GM23248 (cell line): ENCODE results near the gene FAM89B. TPM values are rescaled to one million over a fixed set of nuclear protein-coding genes. Genes with fewer than 3 reads are reported as not detected.

ENCODE experiments used
- DNase-seq: peaks from one replicate; pipeline ENCODE4 v3.0.0-alpha.2; 2015
- H2AFZ ChIP-seq: fragments of 200-600 bp; sonication (generic); 2 replicates; pipeline ENCODE4 v1.6.1; 2016; ENCODE audit warnings: antibody characterized with exemption
- H3F3A ChIP-seq: fragments of 200-600 bp; sonication (generic); 2 replicates; pipeline ENCODE4 v1.6.1; 2016; ENCODE audit warnings: mild to moderate bottlenecking, antibody characterized with exemption, mixed run types; ENCODE audit not compliant: insufficient read depth
- H3K27ac ChIP-seq: fragments of 200-600 bp; sonication (generic); 2 replicates; pipeline ENCODE4 v1.5.1; 2016; ENCODE audit warnings: mild to moderate bottlenecking
- H3K27me3 ChIP-seq: fragments of 200-600 bp; sonication (generic); replicated peaks from 2 replicates; pipeline ENCODE4 v1.6.1; 2016; ENCODE audit warnings: mild to moderate bottlenecking; ENCODE audit not compliant: insufficient read depth
- H3K36me3 ChIP-seq: fragments of 200-600 bp; sonication (generic); 2 replicates; pipeline ENCODE4 v1.6.1; 2016; ENCODE audit warnings: low read depth, mild to moderate bottlenecking
- H3K4me1 ChIP-seq: fragments of 200-600 bp; sonication (generic); 2 replicates; pipeline ENCODE4 v1.6.1; 2016; ENCODE audit warnings: mild to moderate bottlenecking; ENCODE audit not compliant: insufficient read depth
- H3K4me2 ChIP-seq: fragments of 200-600 bp; sonication (generic); one replicate; pipeline ENCODE4 v1.6.1; 2016; ENCODE audit warnings: mild to moderate bottlenecking; ENCODE audit not compliant: unreplicated experiment
- H3K4me3 ChIP-seq: fragments of 200-600 bp; sonication (generic); 2 replicates; pipeline ENCODE4 v1.5.1; 2016; ENCODE audit warnings: mild to moderate bottlenecking
- H3K79me2 ChIP-seq: fragments of 200-600 bp; sonication (generic); 2 replicates; pipeline ENCODE4 v1.6.1; 2016; ENCODE audit warnings: mild to moderate bottlenecking; ENCODE audit not compliant: insufficient read depth
- H3K9ac ChIP-seq: fragments of 200-600 bp; sonication (generic); 2 replicates; pipeline ENCODE4 v1.6.1; 2016; ENCODE audit warnings: mild to moderate bottlenecking
- H3K9me2 ChIP-seq: fragments of 200-600 bp; sonication (generic); 2 replicates; pipeline ENCODE4 v1.6.1; 2016; ENCODE audit warnings: mixed run types, mild to moderate bottlenecking, moderate library complexity; ENCODE audit not compliant: insufficient read depth
- H3K9me3 ChIP-seq: fragments of 200-600 bp; sonication (generic); one replicate; pipeline ENCODE4 v1.6.1; 2017; ENCODE audit warnings: low read depth
- H4K20me1 ChIP-seq: fragments of 200-600 bp; sonication (generic); 2 replicates; pipeline ENCODE4 v1.6.0; 2016; ENCODE audit not compliant: insufficient read depth
- EZH2 ChIP-seq: fragments of 200-600 bp; sonication (generic); IDR thresholded peaks from 2 replicates; pipeline ENCODE4 v1.6.1; 2018; ENCODE audit warnings: antibody characterized with exemption, mild to moderate bottlenecking; ENCODE audit not compliant: insufficient read depth, poor library complexity, severe bottlenecking
- EZH2phosphoT487 ChIP-seq: fragments of 200-600 bp; sonication (generic); IDR thresholded peaks from 2 replicates; pipeline ENCODE4 v1.6.1; 2018; ENCODE audit warnings: antibody characterized with exemption, moderate library complexity, mild to moderate bottlenecking, low read depth; ENCODE audit not compliant: insufficient read depth
- WGBS, 2 experiments: methylation state at CpG; one replicate each; pipeline ENCODE4 v1.1.6; 2015 to 2017; ENCODE audit warnings: low lambda C conversion rate in 2 of 2, low coverage in 1 of 2; ENCODE audit errors: missing lambda C conversion rate in 2 of 2; 5-methylcytosine and 5-hydroxymethylcytosine counted together
- in situ Hi-C: fragments of 300-500 bp; cut with MboI; formaldehyde crosslinking; loops from 2 replicates; pipeline ENCODE4 v1.15.0; 2020
- polyA plus RNA-seq: library from polyadenylated mRNA; unstranded; fragments of >200 nt; fragmentation: Nextera tagmentation; extraction: Ambion mirVana; gene quantifications from 2 replicates; pipeline ENCODE4 v1.2.1, GENCODE V29; 2016
- total RNA-seq: library from RNA; depleted of rRNA; stranded (reverse); fragments of >200 nt; shearing (Covaris generic); gene quantifications from 2 replicates; pipeline ENCODE4 v1.2.3, GENCODE V29; 2014

FAM89B gene
- total and polyA plus RNA-seq, 2 experiments from 2014 or later, result 67.0 to 73.1 TPM

GRCh38 chr11:65579291-65579690 lies 7.0 kb downstream of the FAM89B start:
- peaks cover 10% of the 10 kb centered on the region for H3F3A ChIP-seq
- no peaks in the 10 kb centered on the region for H3K9me3 ChIP-seq
- no peaks in the 10 kb centered on the region for H4K20me1 ChIP-seq
- H3K9ac ChIP-seq, result no peak overlapping the region
- H3K4me3 ChIP-seq, result no peak overlapping the region
- no peaks in the 10 kb centered on the region for H3K9me2 ChIP-seq
- in situ Hi-C loops, result no loop called here
- no peak overlapping the region for H2AFZ ChIP-seq
- H3K36me3 ChIP-seq, result peaks cover 6% of the 10 kb centered on the region; the same call in 1 of the 2 replicates
- DNase-seq, result no peak
- TF ChIP-seq EZH2phosphoT487, result no peak
- TF ChIP-seq EZH2, result no peak
- 93 to 100% methylated on average over 2 to 4 of the region's 4 CpGs for WGBS, 2 experiments
- peaks cover 31% of the 10 kb centered on the region for H3K79me2 ChIP-seq
- no peaks in the 10 kb centered on the region for H3K27me3 ChIP-seq
- peaks cover 14% of the 10 kb centered on the region for H3K4me1 ChIP-seq
- H3K27ac ChIP-seq, result no peak overlapping the region
- H3K4me2 ChIP-seq, result no peak overlapping the region

GRCh38 chr11:65580031-65580692 lies 7.8 kb downstream of the FAM89B start:
- H3K9me2 ChIP-seq, result no peaks in the 10 kb centered on the region
- no peak for DNase-seq
- peaks cover 4% of the 10 kb centered on the region for H3F3A ChIP-seq
- no peaks in the 10 kb centered on the region for H4K20me1 ChIP-seq
- in situ Hi-C loops, result no loop called here
- H3K9ac ChIP-seq, result no peak overlapping the region
- H3K4me1 ChIP-seq, result peaks cover 9% of the 10 kb centered on the region
- H3K4me2 ChIP-seq, result no peak overlapping the region
- H3K27me3 ChIP-seq, result no peaks in the 10 kb centered on the region
- H3K79me2 ChIP-seq, result peaks cover 31% of the 10 kb centered on the region
- H3K4me3 ChIP-seq, result no peak overlapping the region
- 88 to 93% methylated on average over 16 to 19 of the region's 19 CpGs for WGBS, 2 experiments
- no peak overlapping the region for H3K27ac ChIP-seq
- TF ChIP-seq EZH2, result no peak
- TF ChIP-seq EZH2phosphoT487, result no peak
- H3K36me3 ChIP-seq, result peaks cover 6% of the 10 kb centered on the region; the same call in 1 of the 2 replicates
- H2AFZ ChIP-seq, result no peak overlapping the region
- no peaks in the 10 kb centered on the region for H3K9me3 ChIP-seq

GRCh38 chr11:65580756-65581155 lies 8.4 kb downstream of the FAM89B start:
- WGBS, 2 experiments, result 90 to 94% methylated on average over 8 of the region's 8 CpGs
- no peak overlapping the region for H3K9ac ChIP-seq

GRCh38 chr11:65581928-65582327 lies 9.6 kb downstream of the FAM89B start:
- Histone ChIP-seq H3K9me3 (no peaks in the 10 kb centered on the region), H3K36me3 (peaks cover 6% of the 10 kb centered on the region; the same call in 1 of the 2 replicates), H3K27ac (no peak overlapping the region), H3K27me3 (no peaks in the 10 kb centered on the region), H3F3A (no peaks in the 10 kb centered on the region), H2AFZ (no peak overlapping the region), H4K20me1 (no peaks in the 10 kb centered on the region), H3K9me2 (no peaks in the 10 kb centered on the region), H3K4me1 (peaks cover 3% of the 10 kb centered on the region), H3K79me2 (peaks cover 22% of the 10 kb centered on the region), H3K4me2 (no peak overlapping the region), H3K4me3 (no peak overlapping the region), H3K9ac (no peak overlapping the region)
- in situ Hi-C loops, result no loop called here
- TF ChIP-seq EZH2 (no peak), EZH2phosphoT487 (no peak)
- 77 to 88% methylated on average over 3 of the region's 3 CpGs for WGBS, 2 experiments
- no peak for DNase-seq

More at GRCh38 chr11:65580756-65581155, 8.4 kb downstream of the FAM89B start:
- Histone ChIP-seq H3K4me3 (no peak overlapping the region), H3F3A (no peaks in the 10 kb centered on the region), H3K36me3 (peaks cover 6% of the 10 kb centered on the region; the same call in 1 of the 2 replicates), H3K27me3 (no peaks in the 10 kb centered on the region), H2AFZ (no peak overlapping the region), H3K9me3 (no peaks in the 10 kb centered on the region), H4K20me1 (no peaks in the 10 kb centered on the region), H3K9me2 (no peaks in the 10 kb centered on the region), H3K4me2 (no peak overlapping the region), H3K27ac (no peak overlapping the region), H3K79me2 (peaks cover 31% of the 10 kb centered on the region), H3K4me1 (peaks cover 6% of the 10 kb centered on the region)
- DNase-seq, result no peak
- in situ Hi-C loops, result no loop called here
- TF ChIP-seq EZH2 (no peak), EZH2phosphoT487 (no peak)
